Epithelial cell of proximal tubule (primary cell): ENCODE results near the gene COPS3. TPM values are rescaled to one million over a fixed set of nuclear protein-coding genes. Genes with fewer than 3 reads are reported as not detected.

Experiments used
- DNase-seq: peaks from one replicate; pipeline ENCODE4 v3.0.0-alpha.2; 2011; ENCODE audit warnings: low read depth
- H3K4me3 ChIP-seq: 2 replicates; pipeline ENCODE4 v1.5.1; 2011; ENCODE audit warnings: low read depth, mild to moderate bottlenecking, low read length
- total RNA-seq: library from RNA; depleted of rRNA; stranded (reverse); fragments of >200 nt; gene quantifications from 2 replicates; pipeline ENCODE4 v1.2.3, GENCODE V29; 2015
- TF ChIP-seq, protein P1 (sequence below): conservative IDR thresholded peaks from 2 replicates; pipeline ENCODE4 v1.5.1; 2012; ENCODE audit warnings: low read depth, mild to moderate bottlenecking, low read length

Gene COPS3
- total RNA-seq, 1 donor from 2014 or later: 75.6 TPM

DNA sequence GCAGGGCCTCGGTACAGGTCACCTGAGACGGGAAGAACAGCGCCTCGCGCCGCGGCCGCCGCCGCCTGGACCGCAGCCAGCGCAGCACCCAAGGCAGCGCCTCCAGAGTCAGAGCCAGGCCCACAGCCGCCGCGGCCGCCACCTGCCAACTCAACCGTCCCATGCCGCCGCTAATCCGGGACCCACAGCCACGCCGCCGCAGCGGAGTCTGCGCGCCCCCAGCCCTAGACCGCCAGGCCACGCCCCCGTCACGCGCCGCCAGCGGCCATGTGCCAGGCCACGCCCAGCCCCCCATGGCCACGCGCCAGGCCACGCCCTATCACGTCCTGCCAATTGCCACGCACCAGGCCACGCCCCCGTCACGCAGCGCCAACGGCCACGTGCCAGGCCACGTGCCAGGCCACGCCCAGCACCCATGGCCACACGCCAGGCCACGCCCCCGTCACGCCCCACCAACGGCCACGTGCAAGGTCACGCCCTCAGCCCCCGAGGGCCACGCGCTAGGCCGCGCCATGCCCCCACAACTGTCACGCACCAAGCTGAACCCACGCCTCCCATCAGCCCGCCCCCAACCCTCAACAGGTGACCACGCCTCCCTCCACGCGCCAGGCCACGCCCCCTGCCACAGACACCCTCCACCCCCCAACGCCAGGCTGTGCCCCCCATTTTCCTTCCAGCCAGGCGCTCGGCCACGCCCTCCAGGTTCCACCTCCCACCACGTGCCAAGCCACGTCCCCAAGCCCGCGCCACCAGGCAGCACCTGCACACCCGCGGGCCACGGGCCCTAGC lies 74.7 kb downstream of the COPS3 start, which contains the start of gene PLD6:
PLD6 (minus strand) TSS at position 210 of the 789 bp plus-strand sequence; CDS start at position 163, 47 bp downstream.
- no peak for DNase-seq
- H3K4me3 ChIP-seq: peak within 1 kb of the TSS; percentile 66
- TF ChIP-seq, protein P1, sequence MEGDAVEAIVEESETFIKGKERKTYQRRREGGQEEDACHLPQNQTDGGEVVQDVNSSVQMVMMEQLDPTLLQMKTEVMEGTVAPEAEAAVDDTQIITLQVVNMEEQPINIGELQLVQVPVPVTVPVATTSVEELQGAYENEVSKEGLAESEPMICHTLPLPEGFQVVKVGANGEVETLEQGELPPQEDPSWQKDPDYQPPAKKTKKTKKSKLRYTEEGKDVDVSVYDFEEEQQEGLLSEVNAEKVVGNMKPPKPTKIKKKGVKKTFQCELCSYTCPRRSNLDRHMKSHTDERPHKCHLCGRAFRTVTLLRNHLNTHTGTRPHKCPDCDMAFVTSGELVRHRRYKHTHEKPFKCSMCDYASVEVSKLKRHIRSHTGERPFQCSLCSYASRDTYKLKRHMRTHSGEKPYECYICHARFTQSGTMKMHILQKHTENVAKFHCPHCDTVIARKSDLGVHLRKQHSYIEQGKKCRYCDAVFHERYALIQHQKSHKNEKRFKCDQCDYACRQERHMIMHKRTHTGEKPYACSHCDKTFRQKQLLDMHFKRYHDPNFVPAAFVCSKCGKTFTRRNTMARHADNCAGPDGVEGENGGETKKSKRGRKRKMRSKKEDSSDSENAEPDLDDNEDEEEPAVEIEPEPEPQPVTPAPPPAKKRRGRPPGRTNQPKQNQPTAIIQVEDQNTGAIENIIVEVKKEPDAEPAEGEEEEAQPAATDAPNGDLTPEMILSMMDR: no peak

DNA sequence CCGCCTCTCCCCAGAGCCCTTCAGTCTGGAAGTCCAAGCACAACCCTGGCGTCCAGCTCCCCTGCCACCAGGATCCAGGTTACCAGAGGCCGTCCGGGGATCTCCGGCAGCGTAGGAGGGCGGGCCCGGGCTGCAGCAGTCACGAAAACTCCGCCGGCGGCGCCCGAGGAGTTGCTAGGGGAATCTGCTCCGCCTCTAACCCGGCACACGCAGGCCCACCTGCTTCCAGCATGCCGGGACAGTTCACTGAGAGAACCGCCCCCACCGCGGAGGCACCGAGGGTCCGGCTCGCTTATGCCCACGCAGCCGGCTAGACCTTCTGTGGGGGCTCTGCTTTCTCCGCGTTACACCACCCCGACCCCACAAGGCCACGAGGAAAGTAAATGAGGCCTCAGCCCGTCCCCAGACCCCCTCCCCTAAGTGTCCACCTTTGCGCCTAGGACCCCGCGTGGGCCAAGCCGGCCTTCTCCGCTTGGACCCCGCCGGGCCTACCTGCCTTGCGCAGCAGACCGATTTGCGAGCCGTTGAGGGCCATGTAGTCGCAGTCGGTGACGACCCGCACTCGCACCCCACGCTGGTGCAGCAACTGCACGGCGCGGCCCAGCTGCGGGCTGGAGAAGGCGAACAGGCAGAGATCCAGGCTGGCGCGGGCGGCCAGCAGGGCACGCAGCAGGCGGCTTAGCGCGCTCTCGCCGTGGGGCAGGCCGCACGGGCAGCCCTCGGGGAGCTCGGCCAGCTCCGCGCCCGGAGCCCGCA lies 75.5 kb downstream of the COPS3 start:
- TF ChIP-seq, protein P1: no peak
- DNase-seq: no peak

DNA sequence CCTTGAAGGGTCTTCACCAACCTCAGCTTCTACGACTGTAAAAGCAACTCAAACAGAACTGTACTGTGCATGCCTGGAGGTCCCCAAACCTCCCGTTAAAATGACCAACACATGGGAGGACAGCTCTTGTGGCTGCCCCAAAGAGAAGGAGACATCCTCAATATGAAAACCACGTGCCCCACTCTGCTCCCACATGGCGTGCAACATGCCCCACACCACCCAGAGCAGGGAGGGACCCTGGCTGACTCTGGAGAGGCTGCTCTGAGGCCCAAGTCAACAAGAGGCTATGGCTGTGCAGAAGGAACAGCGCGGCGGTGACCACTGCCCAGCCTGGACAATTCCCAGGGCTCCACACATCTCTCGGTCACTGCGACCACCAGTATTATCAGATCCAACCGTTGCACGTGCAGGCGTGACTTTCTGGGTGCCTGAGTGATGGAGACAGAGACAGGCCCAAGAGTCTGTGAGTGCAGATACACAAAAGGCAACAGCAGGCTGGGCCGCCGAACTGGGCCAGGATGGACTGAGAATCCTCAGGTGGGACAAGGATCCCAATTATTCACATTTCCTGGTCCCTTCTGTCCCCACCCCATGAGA lies 76.3 kb downstream of the COPS3 start:
- no peak for DNase-seq
- TF ChIP-seq, protein P1: no peak
- H3K4me3 ChIP-seq: peak overlapping the region; percentile 66

More for the DNA sequence above, 75.5 kb downstream of the COPS3 start:
- H3K4me3 ChIP-seq: peak overlapping the region; percentile 66

DNA sequence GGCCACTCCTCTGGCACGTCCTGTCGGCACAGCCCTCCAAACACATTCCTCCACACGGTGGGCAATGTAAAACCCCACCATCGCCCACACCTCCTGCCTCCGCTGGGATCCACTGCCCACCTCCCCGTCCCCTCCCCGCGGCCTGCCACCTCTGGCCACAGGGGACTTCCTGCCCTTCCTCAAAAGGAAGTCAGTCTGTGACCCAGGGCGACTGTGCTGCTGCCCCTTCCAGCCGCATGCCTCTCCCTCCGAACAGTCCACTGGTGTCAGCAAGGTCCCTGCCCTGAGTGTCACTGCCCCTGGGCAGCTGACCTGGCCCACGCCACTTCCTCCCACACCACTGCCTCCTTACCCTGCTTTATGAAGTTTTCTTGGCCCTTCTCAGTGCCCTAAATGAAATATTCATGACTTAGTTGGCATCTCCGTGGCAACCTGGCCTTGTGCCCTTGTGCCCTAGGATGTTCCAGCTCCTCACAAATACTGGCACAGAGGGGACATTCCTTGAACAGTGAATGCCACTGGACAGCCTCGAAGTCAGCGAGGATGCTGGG lies 76.9 kb downstream of the COPS3 start:
- no peak overlapping the region for H3K4me3 ChIP-seq
- no peak for DNase-seq
- TF ChIP-seq, protein P1: no peak

DNA sequence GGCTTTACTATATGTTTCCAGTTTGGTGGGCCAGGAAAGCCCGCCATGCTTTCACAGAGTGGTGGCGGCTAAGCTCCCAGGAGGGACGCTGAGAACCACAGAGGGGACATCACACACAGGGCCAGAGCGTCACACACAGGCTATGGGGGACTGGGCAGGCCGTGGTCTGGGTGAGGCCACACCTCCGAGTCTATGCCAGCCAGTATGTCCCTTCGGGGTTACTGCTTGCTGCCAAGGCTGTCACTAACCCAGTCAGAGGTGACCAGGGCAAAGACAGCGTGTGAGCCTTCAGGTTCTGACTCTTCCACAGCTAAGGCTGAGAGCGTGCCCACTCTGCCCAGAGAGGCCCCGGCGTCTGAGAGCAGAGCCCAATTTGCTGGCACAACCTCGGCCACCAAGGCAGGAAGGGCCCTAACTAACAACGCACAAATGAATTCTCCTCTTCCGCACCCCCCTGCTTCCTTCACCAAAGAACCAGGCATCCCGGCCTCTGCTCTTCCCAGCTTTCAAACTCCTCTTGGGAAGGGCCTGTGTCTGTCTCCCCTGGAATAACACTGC lies 77.8 kb downstream of the COPS3 start:
- TF ChIP-seq, protein P1: no peak
- no peak for DNase-seq
- no peak overlapping the region for H3K4me3 ChIP-seq

DNA sequence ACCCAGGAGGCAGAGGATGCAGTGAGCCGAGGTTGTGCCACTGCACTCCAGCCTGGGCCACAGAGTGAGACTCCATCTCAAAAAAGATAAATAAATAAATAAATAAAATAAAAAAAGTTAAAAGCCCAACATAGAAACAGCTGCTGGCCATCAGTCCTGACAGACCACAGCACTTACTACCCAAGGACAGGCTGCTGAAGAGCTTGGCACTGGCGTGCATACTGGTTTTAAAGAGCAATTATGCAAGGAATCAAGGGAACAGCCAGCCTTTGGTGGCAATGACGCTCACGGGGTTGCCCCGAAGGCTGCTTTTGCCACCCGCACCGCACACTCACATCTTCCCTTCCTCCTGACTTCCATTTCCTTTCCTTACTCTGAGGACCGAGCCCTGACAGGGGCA lies 79.1 kb downstream of the COPS3 start:
- no peak overlapping the region for H3K4me3 ChIP-seq
- no peak for DNase-seq
- TF ChIP-seq, protein P1: no peak
